ENCODE measurements around the gene CBY2. TPM values are rescaled to one million over a fixed set of nuclear protein-coding genes. Genes with fewer than 3 reads are reported as not detected.

CBY2 gene
- total RNA-seq, 1 experiment from 2014 or later, result not detected

GRCh38 chr13:45744979-45745378 is 42.9 kb downstream of the CBY2 start:
- RAD21 ChIA-PET (ENCODE audit: low non-redundant PET in 1 of 2, low total read pairs in 2 of 2, uncharacterized antibody in 2 of 2, unreplicated experiment in 2 of 2), result no interaction called here
- BruUV-seq (replicated peaks), result no TSS peak
- H3K4me1 ChIP-seq (ENCODE audit: control insufficient read depth in 1 of 2, insufficient read depth in 2 of 2, low read length in 2 of 2), result no peaks in the 10 kb centered on the region
- POLR2A ChIA-PET, result no interaction called here
- no peak overlapping the region for H2AFZ ChIP-seq (ENCODE audit: low read depth, low read length, poor library complexity, severe bottlenecking)
- no peak overlapping the region for H3K4me2 ChIP-seq (ENCODE audit: low read length)
- H4K20me1 ChIP-seq (ENCODE audit: insufficient read depth), result no peaks in the 10 kb centered on the region
- no peak overlapping the region for H3K4me3 ChIP-seq (replicated peaks in 1 of 2; ENCODE audit: low read depth in 1 of 2, low read length in 2 of 2)
- ATAC-seq (no peak), DNase-seq (ENCODE audit: low read depth, low spot score) (no peak)
- CTCF ChIA-PET, result interaction anchor here (1.4 kb wide), 1 partner anchor 16 kb away, joined by 4 read pairs; no protein-coding TSS in a partner anchor
- H3K9me3 ChIP-seq (ENCODE audit: control insufficient read depth in 1 of 2, insufficient read depth in 1 of 2, low read depth in 1 of 2, low read length in 2 of 2), result no peaks in the 10 kb centered on the region
- no peaks in the 10 kb centered on the region for H3K79me2 ChIP-seq (ENCODE audit: insufficient read depth, low read length)
- H3K9ac ChIP-seq (ENCODE audit: low read length), result no peak overlapping the region
- intact Hi-C loops (cut with micrococcal nuclease), result no loop called here
- no peak for TF ChIP-seq POLR2AphosphoS5 (IDR thresholded peaks at IDR 0.05; ENCODE audit: low read depth, low read length)
- no peak for TF ChIP-seq YY1 (IDR thresholded peaks at IDR 0.05; ENCODE audit: extremely low read depth, insufficient replicate concordance, low read depth, low read length)
- peaks cover 11% of the 10 kb centered on the region; the same call in 1 of the 2 replicates for H3K27me3 ChIP-seq (ENCODE audit: insufficient read depth, low read length)
- H3K9me2 ChIP-seq (ENCODE audit: insufficient read depth), result no peaks in the 10 kb centered on the region
- H3K36me3 ChIP-seq (ENCODE audit: control insufficient read depth in 1 of 2, insufficient read depth in 2 of 2, low read length in 2 of 2), result no peaks in the 10 kb centered on the region
- no peak overlapping the region for H3K27ac ChIP-seq (ENCODE audit: low read depth, low read length)

- no peak overlapping the region for H3K9ac ChIP-seq (ENCODE audit: low read length)
- peaks cover 11% of the 10 kb centered on the region; the same call in 1 of the 2 replicates for H3K27me3 ChIP-seq (ENCODE audit: insufficient read depth, low read length)
- no TSS peak for BruUV-seq (replicated peaks)
- no peak overlapping the region for H3K27ac ChIP-seq (ENCODE audit: low read depth, low read length)
- POLR2A ChIA-PET, result no interaction called here
- H3K4me3 ChIP-seq (replicated peaks in 1 of 2; ENCODE audit: low read depth in 1 of 2, low read length in 2 of 2), result no peak overlapping the region
- H4K20me1 ChIP-seq (ENCODE audit: insufficient read depth), result no peaks in the 10 kb centered on the region
- TF ChIP-seq SP1 (IDR thresholded peaks at IDR 0.05; ENCODE audit: low read depth), result no peak
- TF ChIP-seq ZFX (IDR thresholded peaks at IDR 0.05), result no peak
- no peak for TF ChIP-seq SIN3A (IDR thresholded peaks at IDR 0.05; ENCODE audit: low read depth)
- no peak overlapping the region for H2AFZ ChIP-seq (ENCODE audit: low read depth, low read length, poor library complexity, severe bottlenecking)
- CTCF ChIA-PET, result no interaction called here
- intact Hi-C loops (cut with micrococcal nuclease), result no loop called here
- no peaks in the 10 kb centered on the region for H3K79me2 ChIP-seq (ENCODE audit: insufficient read depth, low read length)
- ATAC-seq, result no peak
- H3K9me3 ChIP-seq (ENCODE audit: control insufficient read depth in 1 of 2, insufficient read depth in 1 of 2, low read depth in 1 of 2, low read length in 2 of 2), result no peaks in the 10 kb centered on the region
- H3K9me2 ChIP-seq (ENCODE audit: insufficient read depth), result no peaks in the 10 kb centered on the region
- DNase-seq (ENCODE audit: low read depth, low spot score), result no peak
- H3K4me2 ChIP-seq (ENCODE audit: low read length), result no peak overlapping the region
- RAD21 ChIA-PET (ENCODE audit: low non-redundant PET in 1 of 2, low total read pairs in 2 of 2, uncharacterized antibody in 2 of 2, unreplicated experiment in 2 of 2), result no interaction called here
- H3K36me3 ChIP-seq (ENCODE audit: control insufficient read depth in 1 of 2, insufficient read depth in 2 of 2, low read length in 2 of 2), result no peaks in the 10 kb centered on the region
- no peaks in the 10 kb centered on the region for H3K4me1 ChIP-seq (ENCODE audit: control insufficient read depth in 1 of 2, insufficient read depth in 2 of 2, low read length in 2 of 2)
Observed at GRCh38 chr13:45747071-45747470, 45.0 kb downstream of the CBY2 start.

Measured in HCT116 (cell line).